PC-3 (cell line): Measurements from ENCODE around the gene FGF12. TPM values are rescaled to one million over a fixed set of nuclear protein-coding genes. Genes with fewer than 3 reads are reported as not detected.

Experiments used
- ATAC-seq: fragments of 200-7000 bp; cut with Tn5 transposase; 2 replicates; pipeline ENCODE4 v1.9.1; 2020; ENCODE audit warnings: mild to moderate bottlenecking, moderate library complexity
- BruUV-seq: library from RNA; stranded (reverse); fragments of 400-500 nt; replicated peaks from 2 replicates; lab custom pipeline; 2021; lab: Mats Ljungman, UMichigan
- CTCF ChIA-PET: fragments of 300-600 bp; sonication (Branson Sonifier 250); formaldehyde crosslinking; loops from one replicate; lab custom pipeline; 2022; ENCODE audit warnings: antibody characterized with exemption; lab: Charles Lee
- POLR2A ChIA-PET: fragments of 300-600 bp; sonication (Branson Sonifier 250); formaldehyde crosslinking; loops from one replicate; lab custom pipeline; 2022; ENCODE audit warnings: antibody characterized with exemption; ENCODE audit not compliant: unreplicated experiment; lab: Charles Lee
- DNase-seq: peaks from one replicate; pipeline ENCODE4 v3.0.0-alpha.2; 2015
- H2AFZ ChIP-seq: fragments of 300-600 bp; sonication (generic); 2 replicates; pipeline ENCODE4 v1.6.0; 2016; ENCODE audit warnings: antibody characterized with exemption, low read length
- H3F3A ChIP-seq: fragments of 300-600 bp; sonication (generic); one replicate; pipeline ENCODE4 v1.6.0; 2017; ENCODE audit warnings: antibody characterized with exemption, low read length, control low read depth, mild to moderate bottlenecking; ENCODE audit not compliant: unreplicated experiment
- H3K27ac ChIP-seq: fragments of 300-600 bp; sonication (generic); 2 replicates; pipeline ENCODE4 v1.5.1; 2016; ENCODE audit warnings: mild to moderate bottlenecking, low read length
- H3K27me3 ChIP-seq: fragments of 300-600 bp; sonication (generic); 2 replicates; pipeline ENCODE4 v1.6.1; 2016; ENCODE audit warnings: low read length, mixed read lengths
- H3K36me3 ChIP-seq: fragments of 300-600 bp; sonication (generic); 2 replicates; pipeline ENCODE4 v1.6.1; 2016; ENCODE audit warnings: low read depth, mixed run types, low read length, mixed read lengths
- H3K4me1 ChIP-seq: fragments of 300-600 bp; sonication (generic); 2 replicates; pipeline ENCODE4 v1.5.1; 2016; ENCODE audit warnings: low read length; ENCODE audit not compliant: insufficient read depth
- H3K4me2 ChIP-seq: fragments of 300-600 bp; sonication (generic); 2 replicates; pipeline ENCODE4 v1.6.0; 2016; ENCODE audit warnings: low read length
- H3K4me3 ChIP-seq: fragments of 300-600 bp; sonication (generic); 2 replicates; pipeline ENCODE4 v1.5.1; 2016; ENCODE audit warnings: mild to moderate bottlenecking, low read length, mixed read lengths
- H3K79me2 ChIP-seq: fragments of 300-600 bp; sonication (generic); 2 replicates; pipeline ENCODE4 v1.6.1; 2017; ENCODE audit warnings: low read length, mixed read lengths
- H3K9ac ChIP-seq: fragments of 300-600 bp; sonication (generic); 2 replicates; pipeline ENCODE4 v1.6.0; 2016; ENCODE audit warnings: mild to moderate bottlenecking, low read length
- H3K9me2 ChIP-seq: fragments of 300-600 bp; sonication (generic); replicated peaks from 2 replicates; pipeline ENCODE4 v1.6.1; 2016; ENCODE audit warnings: mixed run types, low read length, mixed read lengths
- H3K9me3 ChIP-seq: fragments of 300-600 bp; sonication (generic); 2 replicates; pipeline ENCODE4 v1.6.1; 2016; ENCODE audit warnings: low read length, mixed read lengths
- H4K20me1 ChIP-seq: fragments of 300-600 bp; sonication (generic); 2 replicates; pipeline ENCODE4 v1.6.1; 2016; ENCODE audit warnings: low read length, mixed read lengths
- EZH2 ChIP-seq: fragments of 300-600 bp; sonication (generic); IDR thresholded peaks from one replicate; pipeline ENCODE4 v1.6.1; 2017; ENCODE audit warnings: antibody characterized with exemption, mild to moderate bottlenecking, low read length; ENCODE audit not compliant: unreplicated experiment
- EZH2phosphoT487 ChIP-seq: fragments of 300-600 bp; sonication (generic); IDR thresholded peaks from 2 replicates; pipeline ENCODE4 v1.6.1; 2018; ENCODE audit warnings: mild to moderate bottlenecking, antibody characterized with exemption, low read length, borderline replicate concordance
- intact Hi-C: fragments of 100-400 bp; cut with micrococcal nuclease; formaldehyde crosslinking; loops from 2 replicates; pipeline ENCODE4 v1.9.0; 2023
- total RNA-seq: library from RNA; depleted of rRNA; stranded (reverse); fragments of >200 nt; gene quantifications from 2 replicates; pipeline ENCODE4 v1.2.3, GENCODE V29; 2014; rRNA removed
- TF ChIP-seq, protein P1 (sequence below): fragments of 300-600 bp; sonication (generic); conservative IDR thresholded peaks from 2 replicates; pipeline ENCODE4 v1.5.1; 2017; ENCODE audit warnings: antibody characterized with exemption, low read depth, mild to moderate bottlenecking, low read length

The FGF12 gene
- total RNA-seq, 1 experiment from 2014 or later: not detected

DNA sequence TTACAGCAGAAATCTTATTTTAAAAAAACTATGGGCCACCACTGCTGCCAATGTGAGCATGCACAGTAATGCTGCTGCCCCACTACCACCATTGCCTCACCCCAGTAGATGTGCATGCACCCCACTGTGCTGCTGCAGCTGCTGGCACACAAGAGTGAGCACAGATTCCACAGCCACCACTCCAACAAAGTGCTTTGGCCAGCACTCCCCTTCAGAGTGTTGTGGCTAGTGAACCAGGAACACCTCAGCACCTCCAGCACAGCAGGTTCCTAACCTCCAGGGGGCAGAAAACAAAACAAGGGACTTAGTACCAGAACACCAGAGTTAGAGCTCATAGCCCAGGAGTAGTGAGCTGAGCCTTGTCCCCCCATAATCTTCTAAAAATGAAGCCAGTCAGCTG, 636.8 kb downstream of the FGF12 start:
- no peak overlapping the region for H3K4me3 ChIP-seq
- no peak overlapping the region for H3K9ac ChIP-seq
- BruUV-seq: no TSS peak
- H3K4me2 ChIP-seq: no peak overlapping the region
- no peaks in the 10 kb centered on the region for H3K9me2 ChIP-seq
- ATAC-seq (peak; percentile 31; the same call in 1 of the 2 replicates), DNase-seq (peak; percentile 13)
- POLR2A ChIA-PET: no interaction called here
- no peaks in the 10 kb centered on the region for H3K79me2 ChIP-seq
- H3K4me1 ChIP-seq: no peaks in the 10 kb centered on the region
- H2AFZ ChIP-seq: no peak overlapping the region
- no peaks in the 10 kb centered on the region for H3K9me3 ChIP-seq
- no peak overlapping the region for H3K27ac ChIP-seq
- H3F3A ChIP-seq: no peaks in the 10 kb centered on the region
- no peaks in the 10 kb centered on the region for H3K36me3 ChIP-seq
- intact Hi-C loops: no loop called here
- CTCF ChIA-PET: no interaction called here
- TF ChIP-seq, protein P1, sequence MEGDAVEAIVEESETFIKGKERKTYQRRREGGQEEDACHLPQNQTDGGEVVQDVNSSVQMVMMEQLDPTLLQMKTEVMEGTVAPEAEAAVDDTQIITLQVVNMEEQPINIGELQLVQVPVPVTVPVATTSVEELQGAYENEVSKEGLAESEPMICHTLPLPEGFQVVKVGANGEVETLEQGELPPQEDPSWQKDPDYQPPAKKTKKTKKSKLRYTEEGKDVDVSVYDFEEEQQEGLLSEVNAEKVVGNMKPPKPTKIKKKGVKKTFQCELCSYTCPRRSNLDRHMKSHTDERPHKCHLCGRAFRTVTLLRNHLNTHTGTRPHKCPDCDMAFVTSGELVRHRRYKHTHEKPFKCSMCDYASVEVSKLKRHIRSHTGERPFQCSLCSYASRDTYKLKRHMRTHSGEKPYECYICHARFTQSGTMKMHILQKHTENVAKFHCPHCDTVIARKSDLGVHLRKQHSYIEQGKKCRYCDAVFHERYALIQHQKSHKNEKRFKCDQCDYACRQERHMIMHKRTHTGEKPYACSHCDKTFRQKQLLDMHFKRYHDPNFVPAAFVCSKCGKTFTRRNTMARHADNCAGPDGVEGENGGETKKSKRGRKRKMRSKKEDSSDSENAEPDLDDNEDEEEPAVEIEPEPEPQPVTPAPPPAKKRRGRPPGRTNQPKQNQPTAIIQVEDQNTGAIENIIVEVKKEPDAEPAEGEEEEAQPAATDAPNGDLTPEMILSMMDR: peak; percentile 33; the same call in 1 of the 2 replicates
- TF ChIP-seq EZH2: no peak
- no peak for TF ChIP-seq EZH2phosphoT487
- H3K27me3 ChIP-seq: no peaks in the 10 kb centered on the region
- H4K20me1 ChIP-seq: no peaks in the 10 kb centered on the region

Other genes starting within 250 kb of the FGF12 start
- gene MB21D2, start 190.3 kb upstream of the FGF12 start, total RNA-seq: 22.5 and 26.0 TPM in 2 replicates